OCI-LY1 (cell line): ENCODE measurements around the gene ASB2.

ENCODE experiments used
- CTCF ChIP-seq: fragments of 200-600 bp; sonication (generic), shearing (Covaris generic); IDR thresholded peaks from 2 replicates; pipeline ENCODE4 v1.5.1; 2017; ENCODE audit warnings: mild to moderate bottlenecking, antibody characterized with exemption, low read length, moderate library complexity, mixed read lengths
- EZH2 ChIP-seq: fragments of 200-600 bp; sonication (generic), shearing (Covaris generic); IDR thresholded peaks from 2 replicates; pipeline ENCODE4 v1.8.0; 2017; ENCODE audit warnings: borderline replicate concordance, mixed run types, mild to moderate bottlenecking, antibody characterized with exemption, low read length, moderate library complexity, mixed read lengths

- no peak for TF ChIP-seq CTCF
- no peak for TF ChIP-seq EZH2
Observed at GRCh38 chr14:94009767-94010166, 33.4 kb upstream of the ASB2 start.
